ENCODE results near the gene ANKRD7.
A peak's percentile ranks its signal among the peaks of the same experiment; 100 is the strongest.

ANKRD7 gene, protein sequence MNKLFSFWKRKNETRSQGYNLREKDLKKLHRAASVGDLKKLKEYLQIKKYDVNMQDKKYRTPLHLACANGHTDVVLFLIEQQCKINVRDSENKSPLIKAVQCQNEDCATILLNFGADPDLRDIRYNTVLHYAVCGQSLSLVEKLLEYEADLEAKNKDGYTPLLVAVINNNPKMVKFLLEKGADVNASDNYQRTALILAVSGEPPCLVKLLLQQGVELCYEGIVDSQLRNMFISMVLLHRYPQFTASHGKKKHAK

DNA sequence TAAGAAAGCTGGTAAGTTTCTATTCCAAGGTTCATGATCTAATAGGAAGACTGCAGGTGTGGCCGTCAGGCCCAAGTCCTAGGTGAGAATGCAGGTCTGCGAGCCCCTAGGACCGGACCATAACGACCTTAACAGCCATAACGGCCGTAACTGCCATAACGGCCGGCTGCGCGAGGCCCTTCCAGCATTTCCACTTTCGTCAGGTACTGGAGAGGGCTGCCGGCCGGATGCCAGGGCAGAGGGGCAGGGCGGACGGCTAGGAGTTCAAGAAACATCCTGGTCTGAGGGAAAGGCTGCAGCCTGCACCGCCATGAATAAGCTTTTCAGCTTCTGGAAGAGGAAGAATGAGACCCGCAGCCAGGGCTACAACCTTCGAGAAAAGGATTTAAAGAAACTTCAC is at the start of gene ANKRD7:
Gene ANKRD7, plus strand, starts transcription at position 184 of the 400 bp plus-strand sequence. Its CDS starts 127 bp downstream, at position 311.
- H3K9me3 Mint-ChIP-seq: peaks cover 4% of the 10 kb centered on the region
- peaks cover 11% of the 10 kb centered on the region for H3K27me3 Mint-ChIP-seq
- H3K4me1 Mint-ChIP-seq: peaks cover 5% of the 10 kb centered on the region
- H3K27ac Mint-ChIP-seq: no peak within 1 kb of the TSS
- H3K4me3 Mint-ChIP-seq: no peak within 1 kb of the TSS
- no peak for ATAC-seq
- no peaks in the 10 kb centered on the region for H3K36me3 Mint-ChIP-seq

DNA sequence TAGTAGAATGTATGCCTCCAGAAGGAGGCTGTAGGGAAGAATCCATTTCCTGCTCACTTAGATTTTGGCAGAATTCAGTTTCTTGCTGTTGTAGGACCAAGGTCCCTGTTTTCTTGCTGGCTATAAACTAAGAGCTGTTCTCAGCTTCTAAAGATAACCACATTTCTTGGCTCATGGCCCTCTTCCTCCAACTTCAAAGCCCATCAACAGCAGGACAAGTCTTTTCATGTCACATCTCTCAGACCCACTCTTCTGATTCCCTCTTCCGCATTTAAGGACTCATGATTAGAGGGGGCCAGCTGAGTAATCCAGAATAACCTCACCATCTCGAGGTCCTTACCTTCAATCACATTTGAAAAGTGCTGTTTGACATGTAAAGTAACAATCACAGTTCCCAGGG is 48.8 kb upstream of the ANKRD7 start:
- no peak for ATAC-seq
- Mint-ChIP-seq H3K4me3 (no peak overlapping the region), H3K4me1 (peaks cover 10% of the 10 kb centered on the region), H3K9me3 (no peaks in the 10 kb centered on the region), H3K27ac (no peak overlapping the region), H3K27me3 (no peaks in the 10 kb centered on the region), H3K36me3 (peaks cover 8% of the 10 kb centered on the region)

- no peak for ATAC-seq
- no peak overlapping the region for H3K4me3 Mint-ChIP-seq
- H3K27me3 Mint-ChIP-seq: no peaks in the 10 kb centered on the region
- no peaks in the 10 kb centered on the region for H3K9me3 Mint-ChIP-seq
- peaks cover 10% of the 10 kb centered on the region for H3K4me1 Mint-ChIP-seq
- H3K36me3 Mint-ChIP-seq: peaks cover 16% of the 10 kb centered on the region
- no peak overlapping the region for H3K27ac Mint-ChIP-seq
Measured at GRCh38 chr7:118179191-118179590, 45.3 kb upstream of the ANKRD7 start.

DNA sequence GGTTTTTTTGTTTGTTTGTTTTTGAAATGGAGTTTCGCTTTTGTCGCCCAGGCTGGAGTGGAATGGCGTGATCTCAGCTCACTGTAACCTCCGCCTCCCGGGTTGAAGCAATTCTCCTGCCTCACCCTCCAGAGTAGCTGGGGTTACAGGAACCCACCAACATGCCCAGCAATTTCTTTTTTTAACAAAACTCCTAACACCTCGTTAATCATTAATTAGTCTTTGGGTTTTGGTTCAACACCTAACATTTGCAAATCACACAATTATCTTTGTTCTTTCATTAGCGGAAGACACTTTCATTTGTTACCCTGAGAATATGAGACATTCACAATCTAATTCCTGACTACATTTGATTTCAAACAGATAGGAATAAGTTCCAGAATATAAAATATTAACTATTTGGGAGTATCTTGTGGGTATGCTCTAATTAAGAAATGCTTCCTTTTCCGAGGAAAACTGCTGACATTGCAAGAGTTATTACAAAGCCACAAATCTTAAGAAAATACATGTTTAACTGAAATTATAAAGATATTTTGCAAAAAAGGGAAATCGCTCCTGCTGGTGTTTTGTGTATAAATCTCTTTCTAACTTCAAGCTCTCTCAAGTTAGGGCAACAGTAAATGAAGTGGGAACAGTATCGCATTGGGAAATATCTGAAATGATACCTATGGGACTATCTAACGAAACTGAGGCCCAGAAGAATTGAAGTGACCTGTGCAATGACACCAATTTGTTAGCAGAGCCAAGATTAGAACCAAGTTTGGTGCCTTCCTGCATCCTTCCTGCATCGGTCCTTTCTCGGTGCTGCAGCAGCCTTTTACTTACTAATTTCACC is 41.7 kb upstream of the ANKRD7 start:
- Mint-ChIP-seq H3K27me3 (no peaks in the 10 kb centered on the region), H3K27ac (peak overlapping the region; percentile 99), H3K9me3 (no peaks in the 10 kb centered on the region), H3K36me3 (peaks cover 32% of the 10 kb centered on the region), H3K4me3 (peak overlapping the region; percentile 96), H3K4me1 (peaks cover 41% of the 10 kb centered on the region)
- ATAC-seq: no peak

DNA sequence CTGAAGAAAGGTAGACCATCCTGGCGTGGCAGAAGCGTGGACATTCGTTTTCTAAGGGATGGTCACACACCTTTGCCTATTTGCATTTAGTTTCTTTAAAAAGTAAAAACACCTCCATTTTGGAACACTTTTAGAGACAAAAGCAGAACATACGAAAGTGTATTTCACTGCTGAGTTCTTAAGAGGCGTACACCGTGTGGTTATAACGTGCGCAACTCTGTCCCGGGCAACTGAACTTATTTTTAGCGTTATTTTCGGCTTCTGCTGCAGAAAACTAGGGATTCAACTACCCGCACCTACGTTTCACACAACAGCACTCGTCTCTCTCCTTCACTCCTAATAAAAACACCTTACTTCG is 41.1 kb upstream of the ANKRD7 start:
- H3K4me1 Mint-ChIP-seq: peaks cover 45% of the 10 kb centered on the region
- ATAC-seq: peak; percentile 1
- H3K4me3 Mint-ChIP-seq: peak overlapping the region; percentile 96
- H3K36me3 Mint-ChIP-seq: peaks cover 37% of the 10 kb centered on the region
- no peaks in the 10 kb centered on the region for H3K27me3 Mint-ChIP-seq
- peak overlapping the region; percentile 99 for H3K27ac Mint-ChIP-seq
- H3K9me3 Mint-ChIP-seq: no peaks in the 10 kb centered on the region

GRCh38 chr7:118183786-118184564 is 40.5 kb upstream of the ANKRD7 start, which contains the start of gene LSM8:
Gene LSM8 (plus strand): TSS chr7:118184164. CDS start chr7:118184224, 60 bp downstream.
- H3K27ac Mint-ChIP-seq: peak within 1 kb of the TSS; percentile 99
- H3K4me3 Mint-ChIP-seq: peak within 1 kb of the TSS; percentile 96
- no peaks in the 10 kb centered on the region for H3K9me3 Mint-ChIP-seq
- H3K27me3 Mint-ChIP-seq: no peaks in the 10 kb centered on the region
- peaks cover 37% of the 10 kb centered on the region for H3K36me3 Mint-ChIP-seq
- H3K4me1 Mint-ChIP-seq: peaks cover 45% of the 10 kb centered on the region
- peak; percentile 99 for ATAC-seq

GRCh38 chr7:118184565-118184940 is 40.0 kb upstream of the ANKRD7 start:
- peak overlapping the region; percentile 99 for H3K27ac Mint-ChIP-seq
- no peak for ATAC-seq
- no peaks in the 10 kb centered on the region for H3K27me3 Mint-ChIP-seq
- peak overlapping the region; percentile 96 for H3K4me3 Mint-ChIP-seq
- H3K36me3 Mint-ChIP-seq: peaks cover 37% of the 10 kb centered on the region
- peaks cover 44% of the 10 kb centered on the region for H3K4me1 Mint-ChIP-seq
- H3K9me3 Mint-ChIP-seq: no peaks in the 10 kb centered on the region

DNA sequence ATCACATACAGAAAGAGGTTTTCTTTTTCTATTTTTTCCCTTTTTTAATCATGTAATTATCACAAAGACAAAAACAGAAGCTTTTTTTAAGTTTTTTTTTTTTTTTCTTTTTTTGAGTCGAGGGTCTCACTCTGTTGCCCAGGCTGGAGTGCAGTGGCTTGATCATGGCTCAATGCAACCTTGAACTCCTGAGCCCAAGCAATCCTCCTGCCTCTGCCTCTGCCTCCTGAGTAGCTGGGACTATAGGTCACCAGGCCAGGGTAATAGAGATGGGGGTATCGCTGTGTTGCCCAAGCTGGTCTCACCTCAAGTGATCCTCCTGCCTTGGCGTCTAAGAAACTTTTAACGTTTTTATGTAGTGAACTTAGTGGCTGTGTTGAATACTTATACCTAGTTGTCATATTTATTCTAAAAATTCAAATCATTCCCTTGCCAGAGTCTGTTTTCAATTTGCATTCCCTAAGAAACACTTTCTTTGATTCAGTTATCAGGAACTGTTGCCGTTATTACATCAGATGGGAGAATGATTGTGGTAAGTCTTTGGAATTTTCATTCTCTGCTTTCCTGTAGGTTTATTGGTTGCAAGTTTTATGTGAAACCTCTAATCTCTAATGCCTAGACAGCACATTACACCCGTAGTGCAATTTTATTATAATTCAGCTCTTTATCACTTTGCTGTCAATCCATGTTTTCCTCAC is 39.2 kb upstream of the ANKRD7 start:
- H3K4me1 Mint-ChIP-seq: peaks cover 36% of the 10 kb centered on the region
- no peaks in the 10 kb centered on the region for H3K27me3 Mint-ChIP-seq
- H3K4me3 Mint-ChIP-seq: peak overlapping the region; percentile 96
- no peak for ATAC-seq
- H3K27ac Mint-ChIP-seq: peak overlapping the region; percentile 99
- no peaks in the 10 kb centered on the region for H3K9me3 Mint-ChIP-seq
- H3K36me3 Mint-ChIP-seq: peaks cover 32% of the 10 kb centered on the region

DNA sequence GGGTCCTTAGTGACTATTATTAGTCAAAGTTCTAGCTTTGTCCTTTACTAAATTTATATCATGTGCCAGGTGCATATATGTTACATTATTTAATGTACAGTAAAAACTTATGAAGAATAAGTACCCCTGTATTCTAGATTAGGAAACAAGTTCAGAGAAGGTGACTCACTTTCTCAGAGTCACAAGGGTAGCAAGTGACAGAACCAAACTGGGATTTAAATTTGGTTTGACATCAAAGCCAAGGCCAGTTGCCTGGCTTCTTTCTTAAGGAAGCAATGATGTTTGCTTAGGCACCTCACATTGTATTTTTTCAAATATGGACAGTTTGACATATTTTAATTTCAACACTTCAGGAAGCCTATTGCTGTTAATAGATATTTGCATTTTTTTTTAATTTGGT is 38.0 kb upstream of the ANKRD7 start:
- Mint-ChIP-seq H3K27ac (no peak overlapping the region), H3K36me3 (peaks cover 28% of the 10 kb centered on the region)
- no peak for ATAC-seq

DNA sequence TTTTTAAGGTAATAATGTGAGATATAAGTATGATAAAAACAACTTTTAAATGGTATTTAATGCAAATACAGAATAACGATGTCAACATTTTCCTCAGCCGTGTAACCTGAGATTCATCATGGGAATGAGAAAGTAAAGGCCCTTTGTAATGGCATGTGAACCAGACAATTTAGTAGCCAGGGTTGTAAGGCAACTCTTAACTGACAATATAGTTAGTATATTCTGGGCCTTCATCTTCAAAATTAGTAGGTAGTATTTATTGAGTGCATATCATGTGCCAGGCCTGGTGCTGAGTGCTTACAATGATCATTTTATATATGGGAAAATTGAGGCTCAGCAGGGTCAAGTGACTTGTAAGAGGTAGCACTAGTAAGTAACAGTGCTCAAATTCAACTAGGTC is 29.9 kb upstream of the ANKRD7 start:
- H3K9me3 Mint-ChIP-seq: no peaks in the 10 kb centered on the region
- ATAC-seq: no peak
- no peaks in the 10 kb centered on the region for H3K27me3 Mint-ChIP-seq
- peaks cover 6% of the 10 kb centered on the region for H3K36me3 Mint-ChIP-seq
- H3K27ac Mint-ChIP-seq: no peak overlapping the region
- no peak overlapping the region for H3K4me3 Mint-ChIP-seq
- H3K4me1 Mint-ChIP-seq: peaks cover 5% of the 10 kb centered on the region

More for the DNA sequence above, 38.0 kb upstream of the ANKRD7 start:
- H3K9me3 Mint-ChIP-seq: no peaks in the 10 kb centered on the region
- H3K4me1 Mint-ChIP-seq: peaks cover 36% of the 10 kb centered on the region
- H3K4me3 Mint-ChIP-seq: no peak overlapping the region
- no peaks in the 10 kb centered on the region for H3K27me3 Mint-ChIP-seq

DNA sequence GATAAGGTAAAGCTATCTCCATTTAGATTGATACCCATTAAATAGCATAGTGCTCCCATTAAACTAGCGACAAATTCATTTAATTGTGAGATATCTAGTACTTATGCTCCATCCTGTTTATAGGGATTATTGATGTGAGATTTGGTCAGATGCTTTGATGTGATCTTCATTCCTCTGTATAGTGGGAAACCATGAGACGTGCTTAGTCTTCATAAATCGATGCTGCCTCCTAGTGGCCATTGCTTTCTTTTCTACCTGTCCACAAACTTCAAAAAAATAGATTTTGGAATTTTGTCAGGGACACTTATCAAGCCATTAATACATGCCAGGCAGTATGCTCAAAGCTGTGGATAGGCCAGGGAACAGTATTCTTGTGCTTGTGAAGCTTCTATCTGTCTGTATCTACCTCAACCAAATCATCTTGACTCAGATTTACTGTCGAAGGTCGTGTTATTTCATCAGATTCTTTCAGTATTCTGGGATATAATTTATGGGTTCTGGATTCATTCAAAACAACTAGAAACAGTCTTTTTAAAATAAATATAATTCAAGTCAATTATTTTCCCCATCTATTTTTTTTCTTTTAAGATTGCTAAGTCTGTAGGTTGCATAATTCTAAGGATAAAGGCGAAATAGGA is 28.5 kb upstream of the ANKRD7 start:
- Mint-ChIP-seq H3K27me3 (no peaks in the 10 kb centered on the region), H3K36me3 (peaks cover 6% of the 10 kb centered on the region), H3K4me3 (no peak overlapping the region), H3K27ac (no peak overlapping the region), H3K4me1 (peaks cover 5% of the 10 kb centered on the region), H3K9me3 (no peaks in the 10 kb centered on the region)
- ATAC-seq: peak; percentile 63

GRCh38 chr7:118202061-118202460 is 22.4 kb upstream of the ANKRD7 start:
- no peak for ATAC-seq
- Mint-ChIP-seq H3K27ac (peak overlapping the region; percentile 17), H3K27me3 (no peaks in the 10 kb centered on the region), H3K4me1 (peaks cover 15% of the 10 kb centered on the region), H3K36me3 (no peaks in the 10 kb centered on the region), H3K4me3 (no peak overlapping the region), H3K9me3 (no peaks in the 10 kb centered on the region)

DNA sequence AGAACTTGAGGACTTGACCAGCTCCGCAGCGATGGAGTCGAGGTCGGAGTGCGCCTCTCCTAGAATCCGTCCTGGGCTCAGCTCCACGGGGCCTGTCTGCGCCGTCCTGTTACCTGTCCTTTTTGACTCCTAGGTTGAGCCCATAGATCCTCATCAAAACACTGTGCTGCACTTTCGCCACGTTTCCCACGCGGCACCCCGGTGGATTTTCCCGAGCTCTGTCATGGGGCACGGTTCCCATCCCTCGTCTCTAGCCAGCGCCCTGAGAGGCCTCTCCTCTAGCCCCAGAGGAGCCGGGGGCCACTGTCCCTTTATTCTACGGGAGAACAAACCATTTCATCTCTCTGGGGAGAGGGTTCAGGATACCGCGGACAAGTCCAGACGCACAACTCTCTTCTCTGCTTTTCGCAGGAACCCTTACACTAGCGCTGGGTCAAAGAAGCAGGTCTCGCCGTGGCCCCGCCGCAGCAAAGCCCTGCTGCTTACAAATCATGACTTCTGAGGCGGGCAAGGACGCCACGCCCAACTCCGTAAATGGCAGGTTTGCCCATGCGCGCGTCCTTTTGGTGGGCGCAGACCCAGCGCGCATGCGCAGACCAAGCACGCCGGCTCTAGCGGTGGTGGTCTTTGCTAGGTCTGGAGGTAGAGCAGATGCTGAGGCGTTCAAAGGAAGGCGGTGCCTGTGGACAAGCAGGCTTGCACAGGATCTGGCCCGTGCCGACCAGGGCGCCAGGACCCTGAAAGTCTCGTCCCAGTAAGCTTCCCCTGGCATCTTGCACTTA is 10.3 kb upstream of the ANKRD7 start:
- Mint-ChIP-seq H3K27ac (peak overlapping the region; percentile 93), H3K4me3 (peak overlapping the region; percentile 92), H3K9me3 (no peaks in the 10 kb centered on the region), H3K27me3 (no peaks in the 10 kb centered on the region), H3K4me1 (peaks cover 14% of the 10 kb centered on the region), H3K36me3 (no peaks in the 10 kb centered on the region)
- ATAC-seq: peak; percentile 94

GRCh38 chr7:118214833-118215182 is 9.7 kb upstream of the ANKRD7 start:
- Mint-ChIP-seq H3K36me3 (no peaks in the 10 kb centered on the region), H3K27ac (peak overlapping the region; percentile 93), H3K27me3 (no peaks in the 10 kb centered on the region), H3K4me1 (peaks cover 14% of the 10 kb centered on the region), H3K9me3 (no peaks in the 10 kb centered on the region), H3K4me3 (peak overlapping the region; percentile 92)
- ATAC-seq: peak; percentile 43
